Mucosa of descending colon (tissue), 3 donors: ENCODE results near the gene C17orf75. TPM values are rescaled to one million over a fixed set of nuclear protein-coding genes. Genes with fewer than 3 reads are reported as not detected.

ENCODE experiments used
- ATAC-seq: fragments of 200-7000 bp; cut with Tn5 transposase; one replicate; pipeline ENCODE4 v1.9.1; 2020; ENCODE audit warnings: mild to moderate bottlenecking, moderate library complexity
- DNase-seq, 3 donors: peaks; one replicate each; pipeline ENCODE4 v3.0.0-alpha.2; 2020
- H3K36me3 ChIP-seq: fragments of 200-600 bp; one replicate; pipeline ENCODE4 v1.8.0; 2021; ENCODE audit warnings: low read depth, mild to moderate bottlenecking
- H3K4me1 ChIP-seq: fragments of 200-600 bp; one replicate; pipeline ENCODE4 v1.8.0; 2021; ENCODE audit warnings: low read depth, mild to moderate bottlenecking
- H3K4me3 ChIP-seq: fragments of 200-600 bp; one replicate; pipeline ENCODE4 v1.8.0; 2021; ENCODE audit warnings: mild to moderate bottlenecking
- H3K9me3 ChIP-seq: fragments of 200-600 bp; one replicate; pipeline ENCODE4 v1.8.0; 2021; ENCODE audit warnings: mild to moderate bottlenecking
- CTCF ChIP-seq: fragments of 200-600 bp; IDR thresholded peaks from one replicate; pipeline ENCODE4 v1.8.0; 2022; ENCODE audit warnings: antibody characterized with exemption, mild to moderate bottlenecking
- intact Hi-C, 2 donors: fragments of 100-400 bp; cut with DNase I in 1 of 2; cut with micrococcal nuclease in 1 of 2; formaldehyde crosslinking; loops; one replicate each; pipeline versions ENCODE4 v1.11.0 to v1.11.1; 2022; cut with DNase I, micrococcal nuclease
- total RNA-seq, 3 donors: library from RNA; stranded (reverse); fragmentation: NEBNext Ultra II Directional in 2 of 3; extraction: Animal tissue kit (Norgen Biotek cat#: 25700) in 2 of 3; gene quantifications; one replicate each; pipeline versions ENCODE4 v1.2.1 to v1.2.4, GENCODE V29; 2021 to 2023
- donor health status: DM: no; HTN: no; CAD: no; lungs with moderate emphysema.
- donor health status: DM: no; HTN: no; CAD: no.
- donor health status: DM: no; HTN: yes; CAD: no.

C17orf75 gene
- total RNA-seq, 3 donors from 2014 or later = 10.3 to 14.8 (median 12.9) TPM

GRCh38 chr17:32342603-32343325, 791 bp upstream of the C17orf75 start:
- ATAC-seq (no peak), DNase-seq (no peak)
- TF ChIP-seq CTCF = no peak
- Histone ChIP-seq H3K4me3 (no peak overlapping the region), H3K9me3 (no peaks in the 10 kb centered on the region), H3K36me3 (peaks cover 4% of the 10 kb centered on the region), H3K4me1 (peaks cover 13% of the 10 kb centered on the region)
- intact Hi-C loops = no loop called here

DNA sequence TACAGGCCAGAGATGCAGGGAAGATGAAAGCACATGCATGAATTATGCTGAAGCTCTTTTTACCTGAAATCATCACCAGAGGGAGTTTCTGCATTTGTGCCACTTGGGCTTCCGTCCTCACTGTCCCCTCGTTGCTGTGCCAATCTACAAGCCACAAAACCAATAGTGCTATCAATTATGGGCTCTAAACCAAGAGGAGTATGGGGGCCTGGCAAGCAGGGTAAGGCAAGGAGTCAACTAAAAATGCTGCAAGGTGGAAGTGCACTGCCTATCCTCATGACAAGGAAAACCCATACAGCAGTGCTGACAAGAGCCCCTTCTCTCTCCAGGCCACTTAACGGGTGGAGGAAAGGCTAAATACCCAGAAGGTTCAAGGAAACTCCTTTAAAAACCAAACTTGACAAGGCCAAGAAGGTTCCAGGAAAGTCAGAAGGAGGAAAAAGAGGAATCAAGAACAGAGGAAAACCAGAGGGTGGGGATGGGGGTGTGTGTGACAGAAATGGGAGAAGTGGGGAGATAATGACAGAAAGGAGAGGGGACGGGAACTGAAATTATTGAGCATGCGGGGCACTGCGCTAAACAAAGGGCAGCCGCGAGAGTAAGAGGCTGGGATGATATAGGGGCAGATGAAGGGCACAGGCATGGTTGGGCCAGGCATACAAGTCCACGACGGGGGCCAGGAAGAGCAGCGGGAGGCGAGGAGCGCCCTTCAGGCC, 674 bp downstream of the C17orf75 start:
- Histone ChIP-seq H3K36me3 (peaks cover 4% of the 10 kb centered on the region), H3K4me1 (peaks cover 13% of the 10 kb centered on the region), H3K4me3 (peak overlapping the region; percentile 32), H3K9me3 (no peaks in the 10 kb centered on the region)
- ATAC-seq = peak; percentile 42
- intact Hi-C loops = no loop called here
- TF ChIP-seq CTCF = no peak
- peak in 1 of 3 donors; percentile 45 for DNase-seq

DNA sequence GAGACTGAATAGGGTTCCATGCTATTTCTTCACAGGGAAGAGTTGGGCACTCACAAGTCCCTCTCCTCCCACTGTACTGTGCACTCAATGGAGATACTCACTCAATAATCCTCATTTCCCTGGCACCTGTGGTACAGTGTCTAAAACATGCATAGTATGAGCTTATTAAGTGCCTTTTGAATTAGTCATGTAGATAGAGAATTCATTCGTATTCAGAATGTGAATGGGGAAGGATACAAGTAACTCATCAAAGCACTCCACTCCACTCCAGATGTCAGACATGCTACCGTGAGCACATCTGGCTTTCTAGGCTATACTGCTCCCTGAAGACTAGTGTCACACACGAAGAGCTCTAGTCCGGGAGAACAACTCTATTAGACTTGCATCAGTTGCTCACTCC, 6.3 kb downstream of the C17orf75 start:
- no peak for DNase-seq
- H3K4me1 ChIP-seq = no peaks in the 10 kb centered on the region
- H3K9me3 ChIP-seq = no peaks in the 10 kb centered on the region
- H3K4me3 ChIP-seq = no peak overlapping the region
- peaks cover 4% of the 10 kb centered on the region for H3K36me3 ChIP-seq
- no peak for TF ChIP-seq CTCF
- intact Hi-C loops = no loop called here
- no peak for ATAC-seq

DNA sequence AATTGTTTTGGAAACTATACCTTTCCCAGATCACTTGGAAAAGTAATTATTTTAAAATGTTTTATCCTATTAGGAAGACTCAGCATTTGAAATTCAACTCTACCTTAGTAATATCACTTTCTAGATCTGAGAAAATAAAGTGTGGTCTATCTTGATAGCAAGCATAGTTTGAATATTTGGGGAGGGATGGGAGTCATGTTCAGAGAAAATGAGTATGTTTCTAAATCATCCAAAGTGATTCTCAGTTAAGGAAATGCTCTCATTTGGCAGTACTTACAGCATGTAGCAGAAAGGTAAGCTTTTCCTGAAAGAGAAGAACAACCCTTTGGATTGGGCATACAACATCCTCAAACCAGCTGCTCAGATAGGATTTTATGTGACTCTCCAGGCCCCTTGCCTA, 6.9 kb downstream of the C17orf75 start:
- Histone ChIP-seq H3K36me3 (peaks cover 4% of the 10 kb centered on the region), H3K4me3 (no peak overlapping the region), H3K4me1 (no peaks in the 10 kb centered on the region), H3K9me3 (no peaks in the 10 kb centered on the region)
- DNase-seq = no peak
- ATAC-seq = no peak
- TF ChIP-seq CTCF = no peak
- intact Hi-C loops = no loop called here

- ATAC-seq = no peak
- no peak for TF ChIP-seq CTCF
- Histone ChIP-seq H3K4me3 (no peak overlapping the region), H3K9me3 (no peaks in the 10 kb centered on the region), H3K4me1 (no peaks in the 10 kb centered on the region), H3K36me3 (peaks cover 3% of the 10 kb centered on the region)
- intact Hi-C loops = no loop called here
- DNase-seq = no peak
These were observed 8.8 kb downstream of the C17orf75 start for GRCh38 chr17:32333187-32333586.
